Ovary (tissue), 9 donors: ENCODE measurements around the gene MRO. TPM values are rescaled to one million over a fixed set of nuclear protein-coding genes. Genes with fewer than 3 reads are reported as not detected.

Source experiments
- DNase-seq, 5 donors: peaks; one replicate each; pipeline ENCODE4 v3.0.0-alpha.2; 2019 to 2020
- H3K27ac ChIP-seq, 2 donors: fragments of 200-600 bp; one replicate each; pipeline versions ENCODE4 v1.5.1 to v1.8.0; 2019 to 2022
- H3K27me3 ChIP-seq: fragments of 200-600 bp; one replicate; pipeline ENCODE4 v1.8.0; 2022
- H3K36me3 ChIP-seq: fragments of 200-600 bp; sonication (generic); one replicate; pipeline ENCODE4 v1.5.1; 2019
- H3K4me1 ChIP-seq: one replicate; pipeline ENCODE4 v1.8.1; 2013; ENCODE audit warnings: mild to moderate bottlenecking, moderate library complexity; ENCODE audit not compliant: insufficient read depth
- H3K4me3 ChIP-seq: fragments of 200-600 bp; sonication (generic); one replicate; pipeline ENCODE4 v1.5.1; 2017
- H3K9me3 ChIP-seq, 2 donors: fragments of 200-600 bp in 1 of 2; sonication (generic) in 1 of 2; one replicate each; pipeline versions ENCODE4 v1.5.1 to v1.8.1; 2013 to 2019; ENCODE audit warnings: mild to moderate bottlenecking in 1 of 2, moderate library complexity in 1 of 2
- EP300 ChIP-seq: sonication (generic); formaldehyde crosslinking; IDR thresholded peaks from one replicate; pipeline ENCODE4 v1.6.1; 2017; ENCODE audit warnings: antibody characterized with exemption
- POLR2A ChIP-seq: fragments of 450-650 bp; IDR thresholded peaks from one replicate; pipeline ENCODE4 v1.6.1; 2017; ENCODE audit warnings: antibody characterized with exemption, mild to moderate bottlenecking, moderate library complexity
- WGBS, 3 donors: extraction: QIAGEN DNeasy Blood & Tissue Kit in 1 of 3; methylation state at CpG; one replicate each; pipeline versions ENCODE4 v1.1.5 to v1.1.7; 2013 to 2017; 5-methylcytosine and 5-hydroxymethylcytosine counted together
- intact Hi-C, 4 donors: fragments of 100-400 bp; cut with DNase I; formaldehyde crosslinking; loops; one replicate each; pipeline versions ENCODE4 v1.11.0 to v1.15.1; 2022 to 2023
- polyA plus RNA-seq, 2 donors: library from polyadenylated mRNA; stranded (reverse); fragments of 200-250 nt in 1 of 2; fragments of 350-450 nt in 1 of 2; fragmentation: Illumina TruSeq in 1 of 2; extraction: RNeasy Lipid Tissue Mini Kit (QIAGEN cat#74804) in 1 of 2; gene quantifications; one replicate each; pipeline ENCODE4 v1.2.3, GENCODE V29; 2013 to 2014
- total RNA-seq, 7 donors: library from RNA; depleted of rRNA in 2 of 7; stranded (reverse); fragments of >200 nt in 2 of 7; fragmentation: NEBNext Ultra II Directional in 3 of 7; extraction: Animal tissue kit (Norgen Biotek cat#: 25700) in 3 of 7; gene quantifications; one replicate each; pipeline versions ENCODE4 v1.1.0 to v1.2.4, GENCODE V29; 2016 to 2023
- TF ChIP-seq, protein P1 (sequence below), 3 donors: fragments of 450-650 bp in 2 of 3; fragments of 200-600 bp in 1 of 3; IDR thresholded peaks; one replicate each; pipeline versions ENCODE4 v1.5.1 to v1.8.0; 2016 to 2022; ENCODE audit warnings: antibody characterized with exemption in 3 of 3, mild to moderate bottlenecking in 1 of 3
- donor health status: DM: no; HTN: no; CAD: no; lungs with moderate emphysema.
- donor health status: DM: no; HTN: no; CAD: no.
- donor health status: Bipolar disorder and iron deficiency.
- donor health status: DM: yes; HTN: yes; CAD: no.
- donor health status: DM: no; HTN: no; CAD: no.
- donor health status: DM: yes; HTN: yes; CAD: no.

Gene MRO
- total and polyA plus RNA-seq, 9 donors, result 0.73 to 238 (median 3.2) TPM

DNA sequence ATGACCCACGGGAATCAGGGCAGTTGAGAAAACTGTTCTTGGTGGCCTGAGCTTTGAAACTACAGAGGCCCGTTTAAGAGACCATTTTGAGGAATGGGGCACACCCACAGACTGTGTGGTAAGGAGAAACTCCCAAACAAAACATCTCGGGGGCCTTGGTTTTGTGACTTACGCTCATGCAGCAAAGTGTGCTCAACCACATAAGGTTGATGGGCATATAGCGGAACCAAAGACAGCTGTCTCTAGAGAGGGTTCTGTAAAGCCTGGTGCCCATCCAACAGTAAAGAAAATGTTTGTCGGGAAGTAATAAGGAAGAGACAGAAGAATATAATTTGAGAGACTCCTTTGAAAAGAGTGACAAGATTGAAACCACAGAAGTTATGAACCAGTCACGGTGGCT is 5.4 kb downstream of the MRO start:
- Histone ChIP-seq H3K36me3 (no peaks in the 10 kb centered on the region), H3K4me3 (no peak overlapping the region), H3K9me3 (no peaks in the 10 kb centered on the region), H3K27ac (no peak overlapping the region), H3K27me3 (no peaks in the 10 kb centered on the region), H3K4me1 (peaks cover 5% of the 10 kb centered on the region)
- intact Hi-C loops, result no loop called here
- 76 to 80% (median 79%) methylated on average over 7 of the region's 7 CpGs for WGBS, 3 donors
- TF ChIP-seq EP300, result no peak
- TF ChIP-seq POLR2A, result no peak
- TF ChIP-seq, protein P1, sequence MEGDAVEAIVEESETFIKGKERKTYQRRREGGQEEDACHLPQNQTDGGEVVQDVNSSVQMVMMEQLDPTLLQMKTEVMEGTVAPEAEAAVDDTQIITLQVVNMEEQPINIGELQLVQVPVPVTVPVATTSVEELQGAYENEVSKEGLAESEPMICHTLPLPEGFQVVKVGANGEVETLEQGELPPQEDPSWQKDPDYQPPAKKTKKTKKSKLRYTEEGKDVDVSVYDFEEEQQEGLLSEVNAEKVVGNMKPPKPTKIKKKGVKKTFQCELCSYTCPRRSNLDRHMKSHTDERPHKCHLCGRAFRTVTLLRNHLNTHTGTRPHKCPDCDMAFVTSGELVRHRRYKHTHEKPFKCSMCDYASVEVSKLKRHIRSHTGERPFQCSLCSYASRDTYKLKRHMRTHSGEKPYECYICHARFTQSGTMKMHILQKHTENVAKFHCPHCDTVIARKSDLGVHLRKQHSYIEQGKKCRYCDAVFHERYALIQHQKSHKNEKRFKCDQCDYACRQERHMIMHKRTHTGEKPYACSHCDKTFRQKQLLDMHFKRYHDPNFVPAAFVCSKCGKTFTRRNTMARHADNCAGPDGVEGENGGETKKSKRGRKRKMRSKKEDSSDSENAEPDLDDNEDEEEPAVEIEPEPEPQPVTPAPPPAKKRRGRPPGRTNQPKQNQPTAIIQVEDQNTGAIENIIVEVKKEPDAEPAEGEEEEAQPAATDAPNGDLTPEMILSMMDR (IDR thresholded peaks at IDR 0.05), result no peak
- no peak for DNase-seq

- WGBS, 3 donors, result 94 to 97% (median 94%) methylated on average over 2 of the region's 2 CpGs
- no peaks in the 10 kb centered on the region for H3K27me3 ChIP-seq
- H3K4me3 ChIP-seq, result no peak overlapping the region
- H3K4me1 ChIP-seq, result peaks cover 5% of the 10 kb centered on the region
- TF ChIP-seq EP300 (no peak), POLR2A (no peak)
- TF ChIP-seq, protein P1 (IDR thresholded peaks at IDR 0.05), result no peak
- no peak overlapping the region for H3K27ac ChIP-seq
- DNase-seq, result no peak
- no peaks in the 10 kb centered on the region for H3K36me3 ChIP-seq
- H3K9me3 ChIP-seq, result no peaks in the 10 kb centered on the region
- intact Hi-C loops, result loop anchor here in 1 of 4 donors (1.0 kb wide), 1 partner anchor 15 kb away; no protein-coding TSS in a partner anchor
Observed at GRCh38 chr18:50813353-50813752, 6.5 kb downstream of the MRO start.

DNA sequence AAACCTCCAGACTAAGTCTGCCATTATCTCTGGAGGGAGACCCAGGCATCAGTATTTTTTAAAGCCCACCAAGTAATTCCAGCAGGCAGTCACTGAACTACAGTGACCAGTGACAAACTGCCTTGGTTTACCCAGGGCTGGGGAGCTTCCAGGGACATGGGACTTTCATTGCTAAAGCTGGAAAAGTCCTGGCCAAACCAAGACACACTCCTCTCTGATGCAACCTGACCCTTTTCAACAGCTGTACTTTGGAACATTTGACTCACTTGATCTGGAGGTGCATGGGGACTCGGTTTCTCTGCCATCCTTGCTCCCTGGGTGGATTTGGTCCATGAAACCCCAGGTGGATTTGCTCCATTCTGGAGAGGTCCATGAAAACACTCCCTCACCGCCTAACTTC is 7.0 kb downstream of the MRO start:
- WGBS, 3 donors, result 81 to 91% (median 86%) methylated on average over 2 of the region's 2 CpGs
- H3K27me3 ChIP-seq, result no peaks in the 10 kb centered on the region
- H3K9me3 ChIP-seq, result no peaks in the 10 kb centered on the region
- intact Hi-C loops, result loop anchor here in 1 of 4 donors (1.0 kb wide), 1 partner anchor 15 kb away; no protein-coding TSS in a partner anchor
- H3K27ac ChIP-seq, result no peak overlapping the region
- no peak for DNase-seq
- no peak for TF ChIP-seq POLR2A
- TF ChIP-seq EP300, result no peak
- TF ChIP-seq, protein P1 (IDR thresholded peaks at IDR 0.05), result no peak
- H3K4me1 ChIP-seq, result peaks cover 2% of the 10 kb centered on the region
- H3K4me3 ChIP-seq, result no peak overlapping the region
- no peaks in the 10 kb centered on the region for H3K36me3 ChIP-seq

GRCh38 chr18:50807176-50807575 is 12.6 kb downstream of the MRO start:
- no peaks in the 10 kb centered on the region for H3K36me3 ChIP-seq
- H3K4me3 ChIP-seq, result no peak overlapping the region
- intact Hi-C loops, result no loop called here
- H3K27me3 ChIP-seq, result no peaks in the 10 kb centered on the region
- DNase-seq, result no peak
- TF ChIP-seq EP300 (no peak), POLR2A (no peak)
- TF ChIP-seq, protein P1 (IDR thresholded peaks at IDR 0.05), result no peak
- no peak overlapping the region for H3K27ac ChIP-seq
- H3K4me1 ChIP-seq, result no peaks in the 10 kb centered on the region
- no peaks in the 10 kb centered on the region for H3K9me3 ChIP-seq
- WGBS, 3 donors, result 78 to 85% (median 80%) methylated on average over 2 of the region's 2 CpGs
